OCI-LY1 (cell line): ENCODE measurements around the gene CTNNA3.

ENCODE experiments used
- CTCF ChIP-seq: fragments of 200-600 bp; sonication (generic), shearing (Covaris generic); IDR thresholded peaks from 2 replicates; pipeline ENCODE4 v1.5.1; 2017; ENCODE audit warnings: mild to moderate bottlenecking, antibody characterized with exemption, low read length, moderate library complexity, mixed read lengths
- EZH2 ChIP-seq: fragments of 200-600 bp; sonication (generic), shearing (Covaris generic); IDR thresholded peaks from 2 replicates; pipeline ENCODE4 v1.8.0; 2017; ENCODE audit warnings: borderline replicate concordance, mixed run types, mild to moderate bottlenecking, antibody characterized with exemption, low read length, moderate library complexity, mixed read lengths

DNA sequence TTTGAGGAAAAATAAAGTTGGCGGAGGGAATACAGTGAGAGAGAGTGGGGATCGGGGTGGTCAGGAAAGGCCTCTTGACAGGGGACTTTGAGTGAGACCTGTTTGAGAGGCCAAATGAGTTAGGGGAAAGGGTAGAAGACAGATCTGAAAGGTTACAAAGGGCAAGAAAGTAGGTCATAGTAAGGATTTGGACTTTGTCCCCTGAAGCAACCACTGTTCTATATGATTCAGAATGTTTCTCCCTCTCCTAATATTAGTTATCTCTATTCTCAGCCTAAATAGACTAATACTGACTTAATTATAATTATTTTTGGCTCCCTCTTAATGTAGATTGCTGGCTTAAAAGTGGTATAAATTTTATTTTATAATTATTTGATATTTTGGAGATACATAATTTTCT lies 88.0 kb downstream of the CTNNA3 start:
- no peak for TF ChIP-seq CTCF
- no peak for TF ChIP-seq EZH2
